Measurements from ENCODE around the gene COX5A.

The COX5A gene

GRCh38 chr15:74873036-74873755 is 64.7 kb downstream of the COX5A start, which contains the start of gene SCAMP2:
Gene SCAMP2 (minus strand): TSS chr15:74873365. CDS start chr15:74873255, 110 bp downstream.
- in situ Hi-C loops (cut with MboI; ENCODE audit: low sequenced_read_pairs) = no loop called here

- in situ Hi-C loops (cut with MboI; ENCODE audit: low sequenced_read_pairs) = no loop called here
Measured at GRCh38 chr15:74872702-74873035, 65.2 kb downstream of the COX5A start.

- in situ Hi-C loops (cut with MboI; ENCODE audit: low sequenced_read_pairs) = no loop called here
Measured at GRCh38 chr15:74870436-74871215, 67.2 kb downstream of the COX5A start.

Measured in HL-60/S4 treated with retinoic acid at 250 ng/mL for 4 days and 3 days (cell line).